ENCODE measurements around the gene LZTR1. TPM values are rescaled to one million over a fixed set of nuclear protein-coding genes. Genes with fewer than 3 reads are reported as not detected.

LZTR1 gene
- polyA plus RNA-seq, 2 of the 4 experiments (the other 2 are of a cell fraction): 14.1 to 23.5 TPM

DNA sequence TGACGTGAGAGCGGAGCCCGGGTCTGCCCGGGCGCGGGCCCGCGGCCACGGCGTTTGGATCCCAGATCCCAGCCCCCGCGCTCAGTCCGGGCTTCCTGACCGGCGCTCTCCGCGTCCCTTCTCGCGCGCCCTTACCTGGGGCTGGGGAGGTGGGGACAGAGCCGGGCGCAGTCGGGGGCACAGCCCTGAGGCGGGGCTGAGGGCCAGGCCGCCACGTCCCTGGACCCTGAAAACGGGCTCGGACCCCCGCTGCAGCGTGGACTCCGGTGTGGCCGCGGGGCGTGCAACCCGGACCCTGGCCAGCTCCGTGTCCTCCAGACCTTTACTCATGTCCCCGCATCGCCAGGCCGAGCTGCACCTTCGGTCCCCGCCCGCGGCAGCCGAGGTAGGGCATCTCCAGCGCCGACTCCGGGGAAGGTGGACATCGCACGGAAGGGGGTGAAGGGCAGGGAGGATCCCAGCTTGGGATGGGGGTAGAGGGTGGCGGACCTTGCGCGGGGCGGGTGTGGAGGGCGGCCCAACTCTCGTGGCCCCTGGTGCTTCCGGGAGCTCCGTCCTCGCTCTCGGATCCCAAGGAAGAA is 24.9 kb upstream of the LZTR1 start:
- H3K4me2 ChIP-seq: peak overlapping the region; percentile 74

DNA sequence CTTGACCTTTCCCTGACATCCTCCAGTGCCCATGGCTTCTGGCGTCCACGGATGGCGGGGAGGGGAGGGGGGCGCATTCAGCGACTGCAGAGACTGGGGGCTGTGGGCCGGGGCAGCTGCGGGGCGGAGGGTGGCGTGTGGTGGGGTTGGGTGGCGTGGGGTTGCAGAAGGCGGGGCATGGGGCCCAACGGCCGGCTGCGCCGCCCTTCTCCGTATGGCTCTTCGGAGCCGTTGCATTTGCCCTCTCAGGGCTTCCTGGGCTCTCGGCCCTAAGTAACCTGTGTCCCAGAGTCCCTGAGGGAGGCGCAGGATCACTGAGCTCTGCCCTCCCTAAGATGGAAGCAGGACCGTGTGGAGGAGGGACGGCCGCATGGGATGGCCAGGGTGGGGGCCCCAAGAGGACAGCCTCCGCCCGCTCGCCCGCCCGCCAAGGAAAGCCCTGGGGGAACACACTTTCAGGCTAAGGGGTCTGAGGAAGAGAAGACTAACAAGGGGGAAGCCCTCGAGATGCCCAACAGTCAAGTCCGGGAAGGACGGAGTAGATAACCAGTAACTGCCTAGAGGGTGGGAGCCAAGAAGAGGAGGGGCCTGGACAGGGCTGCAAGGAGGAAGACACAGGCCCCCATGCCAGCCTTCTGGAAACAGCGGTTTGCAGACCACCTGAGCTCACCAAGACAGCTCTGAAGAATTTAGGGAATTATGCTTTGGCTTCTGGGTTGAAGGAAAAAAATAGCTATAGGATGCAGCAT is 24.2 kb upstream of the LZTR1 start:
- H3K4me3 ChIP-seq: peak overlapping the region; percentile 84
- peak overlapping the region; percentile 74 for H3K4me2 ChIP-seq
- H3K27ac ChIP-seq: peak overlapping the region; percentile 98
- ATAC-seq (peak; percentile 87 to 89), DNase-seq (ENCODE audit: low read depth in 1 of 2, low spot score in 1 of 2) (peak; percentile 61 to 80), FAIRE-seq (no peak)
- H3K9me3 ChIP-seq: no peaks in the 10 kb centered on the region
- peak in 1 of 2 experiments; percentile 37; a peak in 1 of 5 replicates for TF ChIP-seq JUN (IDR thresholded peaks at IDR 0.05)
- TF ChIP-seq, protein P1, sequence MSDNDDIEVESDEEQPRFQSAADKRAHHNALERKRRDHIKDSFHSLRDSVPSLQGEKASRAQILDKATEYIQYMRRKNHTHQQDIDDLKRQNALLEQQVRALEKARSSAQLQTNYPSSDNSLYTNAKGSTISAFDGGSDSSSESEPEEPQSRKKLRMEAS (IDR thresholded peaks at IDR 0.05): peak; percentile 45; the same call in 1 of the 2 replicates
- no peak for TF ChIP-seq RCOR1 (IDR thresholded peaks at IDR 0.05; ENCODE audit: low read depth, low read length)
- TF ChIP-seq BHLHE40 (IDR thresholded peaks at IDR 0.05; ENCODE audit: low read depth, low read length): no peak
- TF ChIP-seq GATA3 (IDR thresholded peaks at IDR 0.05; ENCODE audit: borderline replicate concordance): no peak
- no peak for TF ChIP-seq FOXS1 (CRISPR knock-in tag; IDR thresholded peaks at IDR 0.05)
- no peak for TF ChIP-seq RFX5 (IDR thresholded peaks at IDR 0.05)
- TF ChIP-seq POLR2A (IDR thresholded peaks at IDR 0.05; ENCODE audit: low read length): peak; percentile 66
- 0% methylated on average over 8 of the region's 32 CpGs for WGBS (ENCODE audit: missing lambda C conversion rate)
- POLR2A ChIA-PET: interaction anchor here (1.0 to 2.7 kb wide), 5 partner anchors 14 to 72 kb away, joined by 3 to 19 read pairs (median 8); partner anchors contain the start of genes LZTR1 and THAP7
- peaks cover 20% of the 10 kb centered on the region for H3K4me1 ChIP-seq
- CTCF ChIA-PET: interaction anchor here (0.7 to 3.6 kb wide), 11 partner anchors 10 to 145 kb away, joined by 3 to 19 read pairs (median 4); partner anchors contain the start of genes CRKL and LZTR1

More for the DNA sequence above, 24.9 kb upstream of the LZTR1 start:
- H3K4me1 ChIP-seq: peaks cover 23% of the 10 kb centered on the region
- ATAC-seq: peak; percentile 65 to 69
- TF ChIP-seq, protein P2, sequence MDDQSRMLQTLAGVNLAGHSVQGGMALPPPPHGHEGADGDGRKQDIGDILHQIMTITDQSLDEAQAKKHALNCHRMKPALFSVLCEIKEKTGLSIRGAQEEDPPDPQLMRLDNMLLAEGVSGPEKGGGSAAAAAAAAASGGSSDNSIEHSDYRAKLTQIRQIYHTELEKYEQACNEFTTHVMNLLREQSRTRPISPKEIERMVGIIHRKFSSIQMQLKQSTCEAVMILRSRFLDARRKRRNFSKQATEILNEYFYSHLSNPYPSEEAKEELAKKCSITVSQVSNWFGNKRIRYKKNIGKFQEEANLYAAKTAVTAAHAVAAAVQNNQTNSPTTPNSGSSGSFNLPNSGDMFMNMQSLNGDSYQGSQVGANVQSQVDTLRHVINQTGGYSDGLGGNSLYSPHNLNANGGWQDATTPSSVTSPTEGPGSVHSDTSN (IDR thresholded peaks at IDR 0.05): no peak
- no peak for TF ChIP-seq ZC3H11A (IDR thresholded peaks at IDR 0.05)
- TF ChIP-seq, protein P3, sequence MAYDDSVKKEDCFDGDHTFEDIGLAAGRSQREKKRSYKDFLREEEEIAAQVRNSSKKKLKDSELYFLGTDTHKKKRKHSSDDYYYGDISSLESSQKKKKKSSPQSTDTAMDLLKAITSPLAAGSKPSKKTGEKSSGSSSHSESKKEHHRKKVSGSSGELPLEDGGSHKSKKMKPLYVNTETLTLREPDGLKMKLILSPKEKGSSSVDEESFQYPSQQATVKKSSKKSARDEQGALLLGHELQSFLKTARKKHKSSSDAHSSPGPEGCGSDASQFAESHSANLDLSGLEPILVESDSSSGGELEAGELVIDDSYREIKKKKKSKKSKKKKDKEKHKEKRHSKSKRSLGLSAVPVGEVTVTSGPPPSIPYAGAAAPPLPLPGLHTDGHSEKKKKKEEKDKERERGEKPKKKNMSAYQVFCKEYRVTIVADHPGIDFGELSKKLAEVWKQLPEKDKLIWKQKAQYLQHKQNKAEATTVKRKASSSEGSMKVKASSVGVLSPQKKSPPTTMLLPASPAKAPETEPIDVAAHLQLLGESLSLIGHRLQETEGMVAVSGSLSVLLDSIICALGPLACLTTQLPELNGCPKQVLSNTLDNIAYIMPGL (CRISPR knock-in tag; IDR thresholded peaks at IDR 0.05; ENCODE audit: borderline replicate concordance): no peak
- TF ChIP-seq MAZ (IDR thresholded peaks at IDR 0.05; ENCODE audit: borderline replicate concordance, low read depth, low read length): no peak
- TF ChIP-seq PHF8 (IDR thresholded peaks at IDR 0.05; ENCODE audit: borderline replicate concordance, low read depth): peak; percentile 21; the same call in 1 of the 2 replicates
- no peak for TF ChIP-seq GATA3 (IDR thresholded peaks at IDR 0.05; ENCODE audit: borderline replicate concordance)
- ChIA-PET CTCF (interaction anchor here (0.7 to 3.6 kb wide), 11 partner anchors 12 to 153 kb away, joined by 3 to 19 read pairs (median 5); partner anchors contain the start of gene CRKL), POLR2A (interaction anchor here (0.7 to 2.7 kb wide), 5 partner anchors 15 to 72 kb away, joined by 3 to 19 read pairs (median 8); partner anchors contain the start of genes LZTR1 and THAP7)
- FAIRE-seq: no peak
- peak; percentile 30 to 53 for DNase-seq (ENCODE audit: low read depth in 1 of 2, low spot score in 1 of 2)
- H3K27ac ChIP-seq: peak overlapping the region; percentile 98
- H3K9me3 ChIP-seq: no peaks in the 10 kb centered on the region
- no CpG with 5 or more reads among the region's 59 CpGs for WGBS (ENCODE audit: missing lambda C conversion rate)
- H3K4me3 ChIP-seq: peak overlapping the region; percentile 84

DNA sequence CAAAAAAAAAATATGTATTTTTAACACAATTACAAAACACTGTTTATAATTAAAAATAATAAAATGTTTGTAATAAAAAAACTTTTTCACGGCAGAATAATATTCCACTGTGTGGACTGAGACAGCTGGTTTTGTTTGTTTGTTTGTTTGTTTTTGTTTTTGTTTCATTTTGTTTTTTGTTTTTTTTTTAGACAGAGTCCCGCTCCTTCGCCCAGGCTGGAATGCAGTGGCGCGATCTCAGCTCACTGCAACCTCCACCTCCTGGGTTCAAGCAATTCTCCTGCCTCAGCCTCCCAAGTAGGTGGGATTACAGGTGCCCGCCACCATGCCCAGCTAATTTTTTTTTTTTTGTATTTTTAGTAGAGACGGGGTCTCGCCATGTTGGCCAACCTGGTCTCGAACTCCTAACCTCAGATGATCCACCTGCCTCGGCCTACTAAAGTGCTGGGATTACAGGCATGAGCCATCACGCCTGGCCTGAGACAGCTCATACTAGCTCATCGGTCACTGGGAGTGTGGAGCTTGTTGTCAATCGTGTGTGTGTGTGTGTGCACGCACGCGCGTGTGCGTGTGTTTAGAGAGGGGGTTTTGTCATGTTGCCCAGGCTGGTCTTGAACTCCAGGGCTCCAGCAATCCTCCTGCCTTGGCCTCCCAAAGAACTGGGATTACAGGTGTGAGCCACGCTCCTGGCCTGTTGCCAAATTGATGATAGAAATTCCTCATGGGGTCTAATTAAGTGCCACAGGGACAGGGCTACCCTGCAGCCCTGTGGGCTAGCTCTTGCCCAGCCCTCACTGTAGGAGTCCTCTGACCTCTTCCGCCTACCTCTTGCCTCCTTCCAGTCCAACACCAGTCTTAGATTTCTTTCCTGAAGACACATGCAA is 22.3 kb upstream of the LZTR1 start:
- DNase-seq (ENCODE audit: low read depth in 1 of 2, low spot score in 1 of 2): no peak
- no peak overlapping the region for H3K4me2 ChIP-seq
- H3K9me3 ChIP-seq: no peaks in the 10 kb centered on the region
- no peak for ATAC-seq
- WGBS (ENCODE audit: missing lambda C conversion rate): 93% methylated on average over 20 of the region's 20 CpGs
- H3K27ac ChIP-seq: no peak overlapping the region
- TF ChIP-seq FOSL2 (IDR thresholded peaks at IDR 0.05) (no peak), FOSL2 (CRISPR knock-in tag; IDR thresholded peaks at IDR 0.05) (no peak), NFE2L2 (conservative IDR thresholded peaks at IDR 0.05; ENCODE audit: low read length) (no peak), SMC3 (IDR thresholded peaks at IDR 0.05) (no peak), CBX2 (IDR thresholded peaks at IDR 0.05; ENCODE audit: borderline replicate concordance, low read depth) (no peak), RCOR1 (IDR thresholded peaks at IDR 0.05; ENCODE audit: low read depth, low read length) (no peak), POLR2AphosphoS2 (conservative IDR thresholded peaks at IDR 0.05; ENCODE audit: low read length) (no peak), KDM5A (IDR thresholded peaks at IDR 0.05) (no peak), ZSCAN20 (CRISPR knock-in tag; IDR thresholded peaks at IDR 0.05) (no peak), RAD21 (conservative IDR thresholded peaks at IDR 0.05 in 1 of 2, IDR thresholded peaks at IDR 0.05 in 1 of 2) (no peak)
- TF ChIP-seq, protein P2 (IDR thresholded peaks at IDR 0.05): no peak
- TF ChIP-seq, protein P4, sequence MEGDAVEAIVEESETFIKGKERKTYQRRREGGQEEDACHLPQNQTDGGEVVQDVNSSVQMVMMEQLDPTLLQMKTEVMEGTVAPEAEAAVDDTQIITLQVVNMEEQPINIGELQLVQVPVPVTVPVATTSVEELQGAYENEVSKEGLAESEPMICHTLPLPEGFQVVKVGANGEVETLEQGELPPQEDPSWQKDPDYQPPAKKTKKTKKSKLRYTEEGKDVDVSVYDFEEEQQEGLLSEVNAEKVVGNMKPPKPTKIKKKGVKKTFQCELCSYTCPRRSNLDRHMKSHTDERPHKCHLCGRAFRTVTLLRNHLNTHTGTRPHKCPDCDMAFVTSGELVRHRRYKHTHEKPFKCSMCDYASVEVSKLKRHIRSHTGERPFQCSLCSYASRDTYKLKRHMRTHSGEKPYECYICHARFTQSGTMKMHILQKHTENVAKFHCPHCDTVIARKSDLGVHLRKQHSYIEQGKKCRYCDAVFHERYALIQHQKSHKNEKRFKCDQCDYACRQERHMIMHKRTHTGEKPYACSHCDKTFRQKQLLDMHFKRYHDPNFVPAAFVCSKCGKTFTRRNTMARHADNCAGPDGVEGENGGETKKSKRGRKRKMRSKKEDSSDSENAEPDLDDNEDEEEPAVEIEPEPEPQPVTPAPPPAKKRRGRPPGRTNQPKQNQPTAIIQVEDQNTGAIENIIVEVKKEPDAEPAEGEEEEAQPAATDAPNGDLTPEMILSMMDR (IDR thresholded peaks at IDR 0.05): no peak
- no peak for FAIRE-seq
- peaks cover 11% of the 10 kb centered on the region for H3K4me1 ChIP-seq
- ChIA-PET CTCF (interaction anchor here (0.6 to 4.2 kb wide), 7 partner anchors 10 to 122 kb away, joined by 3 to 24 read pairs (median 7); partner anchors contain the start of genes CRKL and LZTR1), POLR2A (interaction anchor here (2.7 kb wide), 1 partner anchor 22 kb away, joined by 19 read pairs; the partner anchor contains the start of gene LZTR1)
- no peak overlapping the region for H3K4me3 ChIP-seq

All from A549 (cell line).